HAP-1 (cell line): ENCODE data around the gene ATF2.
"Not testable (repeated sequence)": the region's sequence is repeated elsewhere in the genome, so short reads cannot be mapped to it uniquely, and the experiment has no call there.

Experiments
- DNase-seq, 2 experiments: peaks; one replicate each; pipeline ENCODE4 v3.0.0-alpha.2; 2016 to 2020; ENCODE audit warnings: low spot score in 2 of 2
- H3K27me3 ChIP-seq: fragments of 250-450 bp; sonication (Bioruptor Pico); 2 replicates; pipeline ENCODE4 v1.5.1; 2020; ENCODE audit warnings: low read depth, mild to moderate bottlenecking, moderate library complexity
- H3K36me3 ChIP-seq: fragments of 250-450 bp; sonication (Bioruptor Pico); replicated peaks from 2 replicates; pipeline ENCODE4 v1.5.1; 2020; ENCODE audit warnings: mild to moderate bottlenecking
- H3K4me1 ChIP-seq: fragments of 250-450 bp; sonication (Bioruptor Pico); 2 replicates; pipeline ENCODE4 v1.5.1; 2020; ENCODE audit warnings: mild to moderate bottlenecking
- H3K4me3 ChIP-seq: fragments of 250-450 bp; sonication (Bioruptor Pico); 2 replicates; pipeline ENCODE4 v1.5.1; 2020; ENCODE audit warnings: mild to moderate bottlenecking, moderate library complexity
- H3K9me3 ChIP-seq: fragments of 250-450 bp; sonication (Bioruptor Pico); 2 replicates; pipeline ENCODE4 v1.5.1; 2020; ENCODE audit warnings: mild to moderate bottlenecking, moderate library complexity
- in situ Hi-C: fragments of 300-500 bp; cut with MboI; formaldehyde crosslinking; loops from 3 replicates; pipeline ENCODE4 v1.14.3; 2020; ENCODE audit warnings: low sequenced_read_pairs, inconsistent platforms, mixed read lengths

ATF2 gene

GRCh38 chr2:175143678-175144077, 24.3 kb downstream of the ATF2 start:
- H3K4me1 ChIP-seq, result peaks cover 9% of the 10 kb centered on the region

GRCh38 chr2:175143191-175143590, 24.8 kb downstream of the ATF2 start:
- peaks cover 14% of the 10 kb centered on the region for H3K4me1 ChIP-seq
- no peak overlapping the region for H3K4me3 ChIP-seq
- DNase-seq, result no peak
- H3K27me3 ChIP-seq, result no peaks in the 10 kb centered on the region
- no peaks in the 10 kb centered on the region for H3K36me3 ChIP-seq
- in situ Hi-C loops, result no loop called here
- no peaks in the 10 kb centered on the region for H3K9me3 ChIP-seq

More at GRCh38 chr2:175143678-175144077, 24.3 kb downstream of the ATF2 start:
- H3K4me3 ChIP-seq, result no peak overlapping the region
- no peaks in the 10 kb centered on the region for H3K9me3 ChIP-seq
- DNase-seq, result no peak
- no peaks in the 10 kb centered on the region for H3K27me3 ChIP-seq
- in situ Hi-C loops, result no loop called here
- H3K36me3 ChIP-seq, result no peaks in the 10 kb centered on the region

- Histone ChIP-seq H3K4me1 (peaks cover 40% of the 10 kb centered on the region), H3K9me3 (no peaks in the 10 kb centered on the region), H3K27me3 (no peaks in the 10 kb centered on the region), H3K4me3 (no peak overlapping the region), H3K36me3 (no peaks in the 10 kb centered on the region)
- in situ Hi-C loops, result no loop called here
- DNase-seq, result no peak
These were observed 27.7 kb downstream of the ATF2 start for GRCh38 chr2:175140332-175140731.

GRCh38 chr2:175137793-175138192, 30.2 kb downstream of the ATF2 start:
- Histone ChIP-seq H3K4me3 (no peak overlapping the region), H3K36me3 (no peaks in the 10 kb centered on the region), H3K27me3 (no peaks in the 10 kb centered on the region), H3K9me3 (no peaks in the 10 kb centered on the region), H3K4me1 (peaks cover 41% of the 10 kb centered on the region)
- DNase-seq, result peak in 1 of 2 experiments; percentile 79
- in situ Hi-C loops, result no loop called here

- no peak for DNase-seq
- Histone ChIP-seq H3K36me3 (no peaks in the 10 kb centered on the region), H3K4me3 (no peak overlapping the region), H3K9me3 (no peaks in the 10 kb centered on the region), H3K4me1 (peaks cover 41% of the 10 kb centered on the region), H3K27me3 (no peaks in the 10 kb centered on the region)
- in situ Hi-C loops, result no loop called here
These were observed 31.4 kb downstream of the ATF2 start for GRCh38 chr2:175136334-175137215.

- DNase-seq, result peak in 1 of 2 experiments; percentile 70
- H3K27me3 ChIP-seq, result no peaks in the 10 kb centered on the region
- H3K36me3 ChIP-seq, result no peaks in the 10 kb centered on the region
- in situ Hi-C loops, result no loop called here
- peaks cover 42% of the 10 kb centered on the region for H3K4me1 ChIP-seq
- no peak overlapping the region for H3K4me3 ChIP-seq
- H3K9me3 ChIP-seq, result no peaks in the 10 kb centered on the region
These were observed 32.1 kb downstream of the ATF2 start for GRCh38 chr2:175135862-175136261.

- Histone ChIP-seq H3K36me3 (no peaks in the 10 kb centered on the region), H3K4me1 (peaks cover 41% of the 10 kb centered on the region), H3K27me3 (no peaks in the 10 kb centered on the region), H3K9me3 (no peaks in the 10 kb centered on the region), H3K4me3 (no peak overlapping the region)
- no peak for DNase-seq
- in situ Hi-C loops, result no loop called here
These were observed 32.8 kb downstream of the ATF2 start for GRCh38 chr2:175135177-175135576.

- Histone ChIP-seq H3K4me3 (no peak overlapping the region), H3K36me3 (peaks cover 19% of the 10 kb centered on the region), H3K4me1 (peaks cover 12% of the 10 kb centered on the region), H3K27me3 (no peaks in the 10 kb centered on the region), H3K9me3 (no peaks in the 10 kb centered on the region)
- DNase-seq, result no peak
- in situ Hi-C loops, result no loop called here
These were observed 36.8 kb downstream of the ATF2 start for GRCh38 chr2:175131252-175131651.

- Histone ChIP-seq H3K27me3 (no peaks in the 10 kb centered on the region), H3K4me1 (peaks cover 4% of the 10 kb centered on the region), H3K4me3 (no peak overlapping the region), H3K36me3 (peaks cover 22% of the 10 kb centered on the region), H3K9me3 (no peaks in the 10 kb centered on the region)
- in situ Hi-C loops, result no loop called here
- DNase-seq, result no peak
These were observed 41.3 kb downstream of the ATF2 start for GRCh38 chr2:175126661-175127060.

- in situ Hi-C loops, result no loop called here
- H3K4me1 ChIP-seq, result no peaks in the 10 kb centered on the region
- H3K27me3 ChIP-seq, result no peaks in the 10 kb centered on the region
- H3K9me3 ChIP-seq, result no peaks in the 10 kb centered on the region
- no peak overlapping the region for H3K4me3 ChIP-seq
- H3K36me3 ChIP-seq, result peaks cover 9% of the 10 kb centered on the region; the same call in 1 of the 2 replicates
- DNase-seq, result no peak
These were observed 44.7 kb downstream of the ATF2 start for GRCh38 chr2:175123254-175123653.

- Histone ChIP-seq H3K4me1 (no peaks in the 10 kb centered on the region), H3K36me3 (peaks cover 52% of the 10 kb centered on the region), H3K9me3 (no peaks in the 10 kb centered on the region), H3K4me3 (no peak overlapping the region), H3K27me3 (no peaks in the 10 kb centered on the region)
- DNase-seq, result peak in 1 of 2 experiments; percentile 72
- in situ Hi-C loops, result no loop called here
These were observed 56.8 kb downstream of the ATF2 start for GRCh38 chr2:175111200-175111657.

- H3K9me3 ChIP-seq, H3K27me3 ChIP-seq, DNase-seq, H3K4me3 ChIP-seq, H3K4me1 ChIP-seq, in situ Hi-C loops: not testable (repeated sequence)
- H3K36me3 ChIP-seq, result peaks cover 39% of the 10 kb centered on the region
These were observed 59.9 kb downstream of the ATF2 start for GRCh38 chr2:175108091-175108490.

GRCh38 chr2:175107146-175107545, 60.9 kb downstream of the ATF2 start:
- no peaks in the 10 kb centered on the region for H3K27me3 ChIP-seq
- in situ Hi-C loops, result no loop called here
- DNase-seq, result no peak
- no peak overlapping the region for H3K4me3 ChIP-seq
- no peaks in the 10 kb centered on the region for H3K9me3 ChIP-seq
- no peaks in the 10 kb centered on the region for H3K4me1 ChIP-seq
- peaks cover 34% of the 10 kb centered on the region for H3K36me3 ChIP-seq

GRCh38 chr2:175103191-175103590, 64.8 kb downstream of the ATF2 start:
- no peak for DNase-seq
- no peak overlapping the region for H3K4me3 ChIP-seq
- peaks cover 9% of the 10 kb centered on the region for H3K36me3 ChIP-seq
- no peaks in the 10 kb centered on the region for H3K9me3 ChIP-seq
- H3K4me1 ChIP-seq, result no peaks in the 10 kb centered on the region
- in situ Hi-C loops, result no loop called here
- no peaks in the 10 kb centered on the region for H3K27me3 ChIP-seq
